ENCODE data around the gene IFI27.

Gene IFI27

DNA sequence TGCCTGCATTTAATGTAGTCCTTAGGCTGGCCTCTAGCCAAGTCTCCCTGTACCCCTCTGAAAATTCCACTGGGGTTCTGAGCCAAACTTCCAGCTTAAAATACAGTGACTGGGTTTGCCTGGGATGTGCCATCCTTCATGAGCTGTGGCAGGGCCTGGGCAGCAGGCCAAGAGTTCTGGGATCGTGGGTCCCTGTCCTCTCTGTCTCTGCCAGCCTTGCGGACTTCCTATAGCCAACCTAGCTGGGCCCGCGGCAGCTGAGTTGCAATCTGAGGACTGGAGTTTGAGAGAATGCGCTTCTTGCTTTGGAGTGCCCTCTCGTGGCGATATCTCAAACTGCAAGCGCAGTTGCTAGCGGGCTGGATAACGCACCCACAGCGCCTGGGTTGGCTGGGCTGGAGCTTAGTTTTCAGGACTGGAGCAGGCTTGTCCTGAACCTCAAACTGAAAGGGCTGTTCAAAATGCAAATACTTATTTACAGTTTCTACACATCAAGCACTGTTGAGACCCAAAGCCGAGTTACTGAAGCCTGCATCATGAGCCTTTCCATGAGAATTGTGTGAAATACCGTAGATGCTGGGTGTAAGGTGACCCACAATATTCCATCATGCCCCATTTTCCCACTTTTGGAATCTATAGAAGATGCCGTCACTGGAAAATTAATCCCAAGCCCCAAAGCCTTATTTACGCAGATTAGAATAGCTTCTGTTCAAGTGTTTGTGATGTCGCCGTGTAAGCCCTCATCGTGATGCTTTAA, 26.2 kb downstream of the IFI27 start (continued):
- TF ChIP-seq ZBTB26 (tag by site-specific recombination; optimal IDR thresholded peaks at IDR 0.05), result no peak
- TF ChIP-seq GLIS2 (tag by site-specific recombination; IDR thresholded peaks at IDR 0.05), result no peak
- no peak for TF ChIP-seq TCF7L2 (IDR thresholded peaks at IDR 0.05; ENCODE audit: borderline replicate concordance, low read depth, low read length)
- no peak for TF ChIP-seq ZNF623 (tag by site-specific recombination; IDR thresholded peaks at IDR 0.05)
- TF ChIP-seq, protein P1, sequence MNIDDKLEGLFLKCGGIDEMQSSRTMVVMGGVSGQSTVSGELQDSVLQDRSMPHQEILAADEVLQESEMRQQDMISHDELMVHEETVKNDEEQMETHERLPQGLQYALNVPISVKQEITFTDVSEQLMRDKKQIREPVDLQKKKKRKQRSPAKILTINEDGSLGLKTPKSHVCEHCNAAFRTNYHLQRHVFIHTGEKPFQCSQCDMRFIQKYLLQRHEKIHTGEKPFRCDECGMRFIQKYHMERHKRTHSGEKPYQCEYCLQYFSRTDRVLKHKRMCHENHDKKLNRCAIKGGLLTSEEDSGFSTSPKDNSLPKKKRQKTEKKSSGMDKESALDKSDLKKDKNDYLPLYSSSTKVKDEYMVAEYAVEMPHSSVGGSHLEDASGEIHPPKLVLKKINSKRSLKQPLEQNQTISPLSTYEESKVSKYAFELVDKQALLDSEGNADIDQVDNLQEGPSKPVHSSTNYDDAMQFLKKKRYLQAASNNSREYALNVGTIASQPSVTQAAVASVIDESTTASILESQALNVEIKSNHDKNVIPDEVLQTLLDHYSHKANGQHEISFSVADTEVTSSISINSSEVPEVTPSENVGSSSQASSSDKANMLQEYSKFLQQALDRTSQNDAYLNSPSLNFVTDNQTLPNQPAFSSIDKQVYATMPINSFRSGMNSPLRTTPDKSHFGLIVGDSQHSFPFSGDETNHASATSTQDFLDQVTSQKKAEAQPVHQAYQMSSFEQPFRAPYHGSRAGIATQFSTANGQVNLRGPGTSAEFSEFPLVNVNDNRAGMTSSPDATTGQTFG (tag by site-specific recombination; IDR thresholded peaks at IDR 0.05; ENCODE audit: borderline replicate concordance), result no peak

GRCh38 chr14:94138251-94138650, 27.7 kb downstream of the IFI27 start:
- Histone ChIP-seq H3K4me1 (ENCODE audit: control insufficient read depth, insufficient read depth, low read length) (no peaks in the 10 kb centered on the region), H3K9me3 (ENCODE audit: control insufficient read depth, insufficient read depth, low read depth, low read length) (no peaks in the 10 kb centered on the region), H3K4me3 (ENCODE audit: low read depth, low read length) (no peak overlapping the region), H3K27ac (ENCODE audit: extremely low read depth, low read depth, low read length) (no peak overlapping the region), H3K36me3 (ENCODE audit: control insufficient read depth in 2 of 2, insufficient read depth in 1 of 2, low read length in 2 of 2) (no peaks in the 10 kb centered on the region)
- CTCF ChIA-PET, result interaction anchor here (1.4 to 4.7 kb wide), 5 partner anchors 9 to 199 kb away, joined by 4 to 62 read pairs (median 9); partner anchors contain the start of gene IFI27L2
- TF ChIP-seq OSR2 (tag by site-specific recombination; IDR thresholded peaks at IDR 0.05) (peak; percentile 57; the same call in 1 of the 2 replicates), ZBTB8A (tag by site-specific recombination; IDR thresholded peaks at IDR 0.05) (no peak)
- POLR2A ChIA-PET, result no interaction called here

DNA sequence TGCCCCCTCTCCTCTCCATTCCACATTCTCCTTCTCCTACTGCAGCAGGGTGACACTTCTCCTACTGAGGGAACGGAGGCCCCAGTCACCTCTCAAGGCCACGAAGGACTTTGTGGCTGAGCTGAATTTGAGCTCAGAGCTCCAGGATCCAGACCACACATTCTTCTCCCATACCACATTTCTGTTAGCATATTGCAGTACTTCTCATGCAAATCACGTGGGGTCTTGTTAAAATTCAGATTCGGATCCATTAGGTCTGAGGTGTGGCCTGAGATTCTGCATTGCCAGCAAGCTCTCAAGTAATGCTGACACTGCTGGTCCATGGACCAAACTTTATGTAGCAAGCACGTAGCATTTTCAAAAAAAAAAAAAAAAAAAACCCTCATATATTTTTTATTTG, 28.5 kb downstream of the IFI27 start:
- no peak for TF ChIP-seq ZNF549 (tag by site-specific recombination; IDR thresholded peaks at IDR 0.05)
- no peak for TF ChIP-seq ZNF571 (tag by site-specific recombination; IDR thresholded peaks at IDR 0.05)
- TF ChIP-seq, protein P2, sequence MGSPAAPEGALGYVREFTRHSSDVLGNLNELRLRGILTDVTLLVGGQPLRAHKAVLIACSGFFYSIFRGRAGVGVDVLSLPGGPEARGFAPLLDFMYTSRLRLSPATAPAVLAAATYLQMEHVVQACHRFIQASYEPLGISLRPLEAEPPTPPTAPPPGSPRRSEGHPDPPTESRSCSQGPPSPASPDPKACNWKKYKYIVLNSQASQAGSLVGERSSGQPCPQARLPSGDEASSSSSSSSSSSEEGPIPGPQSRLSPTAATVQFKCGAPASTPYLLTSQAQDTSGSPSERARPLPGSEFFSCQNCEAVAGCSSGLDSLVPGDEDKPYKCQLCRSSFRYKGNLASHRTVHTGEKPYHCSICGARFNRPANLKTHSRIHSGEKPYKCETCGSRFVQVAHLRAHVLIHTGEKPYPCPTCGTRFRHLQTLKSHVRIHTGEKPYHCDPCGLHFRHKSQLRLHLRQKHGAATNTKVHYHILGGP (tag by site-specific recombination; IDR thresholded peaks at IDR 0.05), result no peak
- TF ChIP-seq ZBTB1 (tag by site-specific recombination; IDR thresholded peaks at IDR 0.05), result no peak
- no peak for TF ChIP-seq ZNF174 (tag by site-specific recombination; IDR thresholded peaks at IDR 0.05)
- TF ChIP-seq BCL11A (tag by site-specific recombination; IDR thresholded peaks at IDR 0.05; ENCODE audit: low read depth), result no peak
- no peak for TF ChIP-seq ZNF292 (tag by site-specific recombination; IDR thresholded peaks at IDR 0.05; ENCODE audit: borderline replicate concordance, low read depth)
- no peak for TF ChIP-seq ZEB2 (tag by site-specific recombination; IDR thresholded peaks at IDR 0.05)
- no peak for TF ChIP-seq TCF7L2 (IDR thresholded peaks at IDR 0.05; ENCODE audit: borderline replicate concordance, low read depth, low read length)
- H3K27ac ChIP-seq (ENCODE audit: extremely low read depth, low read depth, low read length), result no peak overlapping the region
- H3K4me1 ChIP-seq (ENCODE audit: control insufficient read depth, insufficient read depth, low read length), result no peaks in the 10 kb centered on the region
- no peaks in the 10 kb centered on the region for H3K9me3 ChIP-seq (ENCODE audit: control insufficient read depth, insufficient read depth, low read depth, low read length)
- CTCF ChIA-PET, result interaction anchor here (0.6 to 4.7 kb wide), 7 partner anchors 10 to 353 kb away, joined by 3 to 62 read pairs (median 5); partner anchors contain the start of gene IFI27L2
- POLR2A ChIA-PET, result no interaction called here
- H3K4me3 ChIP-seq (ENCODE audit: low read depth, low read length), result no peak overlapping the region
- no peaks in the 10 kb centered on the region for H3K36me3 ChIP-seq (ENCODE audit: control insufficient read depth in 2 of 2, insufficient read depth in 1 of 2, low read length in 2 of 2)

Measured in HEK293 (cell line).